Measurements from ENCODE around the gene SCYL3.

DNA sequence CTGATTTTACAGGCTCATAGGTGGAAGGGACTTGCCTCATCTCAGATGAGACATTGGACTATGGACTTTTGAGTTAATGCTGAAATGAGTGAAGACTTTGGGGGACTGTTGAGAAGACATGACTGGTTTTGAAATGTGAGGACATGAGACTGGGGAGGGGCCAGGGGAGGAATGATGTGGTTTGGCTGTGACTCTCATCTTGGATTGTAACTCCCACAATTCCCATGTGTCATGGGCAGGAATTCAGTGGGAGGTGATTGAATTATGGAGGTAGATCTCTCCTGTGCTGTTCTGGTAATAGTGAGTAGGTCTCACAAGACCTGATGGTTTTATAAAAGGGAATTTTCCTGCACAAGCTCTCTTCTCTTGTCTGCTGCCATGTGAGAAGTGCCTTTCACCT lies 20.8 kb downstream of the SCYL3 start:
- TF ChIP-seq CTCF (IDR thresholded peaks at IDR 0.05; ENCODE audit: insufficient read depth, low read length, poor library complexity, severe bottlenecking) (no peak), EZH2phosphoT487 (conservative IDR thresholded peaks at IDR 0.05; ENCODE audit: low read length) (no peak)
